A673 (cell line): ENCODE measurements around the gene STYXL1.

Experiments used
- EZH2 ChIP-seq: fragments of 200-600 bp; sonication (generic); IDR thresholded peaks from 2 replicates; pipeline ENCODE4 v1.6.1; 2017; ENCODE audit warnings: borderline replicate concordance, low read depth, mild to moderate bottlenecking, mixed read lengths, antibody characterized with exemption, low read length; ENCODE audit not compliant: poor library complexity, severe bottlenecking
- TF ChIP-seq, protein P1 (sequence below): fragments of 300-800, 200-600 bp; sonication (generic); conservative IDR thresholded peaks from 2 replicates; pipeline ENCODE4 v1.5.1; 2017; ENCODE audit warnings: low read depth, mild to moderate bottlenecking, antibody characterized with exemption, low read length, moderate library complexity, mixed read lengths

DNA sequence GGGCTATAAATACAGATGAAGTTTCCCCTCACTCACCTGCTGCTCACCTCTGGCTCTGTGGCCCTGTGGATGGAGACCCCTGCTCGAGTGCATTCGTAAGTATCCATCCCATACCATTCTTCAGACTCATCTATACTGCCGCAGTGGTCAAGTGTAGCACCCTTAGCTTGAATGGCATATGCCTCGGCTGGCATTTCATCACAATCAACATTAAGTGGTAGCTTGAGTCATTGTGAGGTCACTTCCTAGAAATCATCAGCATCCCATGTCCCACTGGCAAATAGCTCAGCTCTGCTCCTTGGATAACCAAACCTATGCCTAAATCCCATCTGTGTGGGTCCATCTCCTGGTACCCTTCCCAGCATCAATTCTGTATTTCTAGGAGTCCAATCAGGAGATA lies 38.3 kb upstream of the STYXL1 start:
- TF ChIP-seq, protein P1, sequence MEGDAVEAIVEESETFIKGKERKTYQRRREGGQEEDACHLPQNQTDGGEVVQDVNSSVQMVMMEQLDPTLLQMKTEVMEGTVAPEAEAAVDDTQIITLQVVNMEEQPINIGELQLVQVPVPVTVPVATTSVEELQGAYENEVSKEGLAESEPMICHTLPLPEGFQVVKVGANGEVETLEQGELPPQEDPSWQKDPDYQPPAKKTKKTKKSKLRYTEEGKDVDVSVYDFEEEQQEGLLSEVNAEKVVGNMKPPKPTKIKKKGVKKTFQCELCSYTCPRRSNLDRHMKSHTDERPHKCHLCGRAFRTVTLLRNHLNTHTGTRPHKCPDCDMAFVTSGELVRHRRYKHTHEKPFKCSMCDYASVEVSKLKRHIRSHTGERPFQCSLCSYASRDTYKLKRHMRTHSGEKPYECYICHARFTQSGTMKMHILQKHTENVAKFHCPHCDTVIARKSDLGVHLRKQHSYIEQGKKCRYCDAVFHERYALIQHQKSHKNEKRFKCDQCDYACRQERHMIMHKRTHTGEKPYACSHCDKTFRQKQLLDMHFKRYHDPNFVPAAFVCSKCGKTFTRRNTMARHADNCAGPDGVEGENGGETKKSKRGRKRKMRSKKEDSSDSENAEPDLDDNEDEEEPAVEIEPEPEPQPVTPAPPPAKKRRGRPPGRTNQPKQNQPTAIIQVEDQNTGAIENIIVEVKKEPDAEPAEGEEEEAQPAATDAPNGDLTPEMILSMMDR: no peak
- TF ChIP-seq EZH2: no peak
